Measurements from ENCODE around the gene PPP6R3.

Gene PPP6R3, protein sequence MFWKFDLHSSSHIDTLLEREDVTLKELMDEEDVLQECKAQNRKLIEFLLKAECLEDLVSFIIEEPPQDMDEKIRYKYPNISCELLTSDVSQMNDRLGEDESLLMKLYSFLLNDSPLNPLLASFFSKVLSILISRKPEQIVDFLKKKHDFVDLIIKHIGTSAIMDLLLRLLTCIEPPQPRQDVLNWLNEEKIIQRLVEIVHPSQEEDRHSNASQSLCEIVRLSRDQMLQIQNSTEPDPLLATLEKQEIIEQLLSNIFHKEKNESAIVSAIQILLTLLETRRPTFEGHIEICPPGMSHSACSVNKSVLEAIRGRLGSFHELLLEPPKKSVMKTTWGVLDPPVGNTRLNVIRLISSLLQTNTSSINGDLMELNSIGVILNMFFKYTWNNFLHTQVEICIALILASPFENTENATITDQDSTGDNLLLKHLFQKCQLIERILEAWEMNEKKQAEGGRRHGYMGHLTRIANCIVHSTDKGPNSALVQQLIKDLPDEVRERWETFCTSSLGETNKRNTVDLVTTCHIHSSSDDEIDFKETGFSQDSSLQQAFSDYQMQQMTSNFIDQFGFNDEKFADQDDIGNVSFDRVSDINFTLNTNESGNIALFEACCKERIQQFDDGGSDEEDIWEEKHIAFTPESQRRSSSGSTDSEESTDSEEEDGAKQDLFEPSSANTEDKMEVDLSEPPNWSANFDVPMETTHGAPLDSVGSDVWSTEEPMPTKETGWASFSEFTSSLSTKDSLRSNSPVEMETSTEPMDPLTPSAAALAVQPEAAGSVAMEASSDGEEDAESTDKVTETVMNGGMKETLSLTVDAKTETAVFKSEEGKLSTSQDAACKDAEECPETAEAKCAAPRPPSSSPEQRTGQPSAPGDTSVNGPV

GRCh38 chr11:68460741-68461574 lies at the start of gene PPP6R3:
PPP6R3 (plus strand) TSS chr11:68460752; CDS start chr11:68537665, 76,913 bp downstream.
- peak; percentile 35 for DNase-seq (ENCODE audit: low read depth)

- no peak for DNase-seq (ENCODE audit: low read depth)
Measured at GRCh38 chr11:68411501-68411991, 49.0 kb upstream of the PPP6R3 start.

DNA sequence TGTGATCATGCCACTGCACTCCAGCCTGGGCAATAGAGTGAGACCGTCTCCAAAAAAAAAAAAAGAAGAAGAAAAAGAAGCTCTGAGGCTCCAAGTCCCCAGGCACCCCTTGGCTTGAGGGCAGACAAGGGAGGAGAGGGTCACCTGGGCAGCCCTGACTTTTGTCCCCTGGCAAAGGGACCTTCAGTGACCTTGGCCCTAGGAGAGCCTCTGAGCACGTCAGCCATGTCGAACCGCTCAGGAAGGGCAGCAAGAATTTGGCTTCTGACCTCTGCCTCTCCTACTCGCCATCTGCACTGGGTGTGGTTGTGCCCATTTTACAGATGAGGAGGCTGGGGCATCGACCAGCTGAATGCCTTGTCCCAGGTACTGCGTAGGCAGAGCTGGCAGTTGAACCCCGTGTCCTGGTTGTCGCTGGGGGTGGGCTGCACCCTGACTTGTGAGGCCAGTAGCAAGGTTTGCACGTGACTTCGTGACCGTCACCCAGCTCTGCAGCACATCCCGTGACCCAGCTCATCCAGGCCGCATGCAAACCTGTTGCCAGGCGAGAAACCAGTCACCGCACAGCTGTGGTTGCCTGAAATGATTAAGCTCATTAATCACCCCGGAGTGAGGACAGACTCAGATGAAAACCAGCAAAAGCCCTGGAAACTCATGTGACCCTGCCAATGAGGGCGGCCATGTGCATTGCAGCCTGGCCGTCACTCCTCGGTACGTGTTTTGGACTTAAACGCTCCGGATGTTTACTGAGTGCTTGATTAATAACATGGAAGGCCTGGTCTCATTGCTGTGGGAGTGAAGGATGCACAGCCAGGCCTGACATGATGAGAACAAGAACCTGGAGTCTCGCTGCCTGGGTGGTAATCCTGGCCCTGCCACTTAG lies 47.7 kb upstream of the PPP6R3 start:
- peak; percentile 42 for DNase-seq (ENCODE audit: low read depth)

GRCh38 chr11:68413591-68413999 lies 47.0 kb upstream of the PPP6R3 start:
- no peak for DNase-seq (ENCODE audit: low read depth)

DNA sequence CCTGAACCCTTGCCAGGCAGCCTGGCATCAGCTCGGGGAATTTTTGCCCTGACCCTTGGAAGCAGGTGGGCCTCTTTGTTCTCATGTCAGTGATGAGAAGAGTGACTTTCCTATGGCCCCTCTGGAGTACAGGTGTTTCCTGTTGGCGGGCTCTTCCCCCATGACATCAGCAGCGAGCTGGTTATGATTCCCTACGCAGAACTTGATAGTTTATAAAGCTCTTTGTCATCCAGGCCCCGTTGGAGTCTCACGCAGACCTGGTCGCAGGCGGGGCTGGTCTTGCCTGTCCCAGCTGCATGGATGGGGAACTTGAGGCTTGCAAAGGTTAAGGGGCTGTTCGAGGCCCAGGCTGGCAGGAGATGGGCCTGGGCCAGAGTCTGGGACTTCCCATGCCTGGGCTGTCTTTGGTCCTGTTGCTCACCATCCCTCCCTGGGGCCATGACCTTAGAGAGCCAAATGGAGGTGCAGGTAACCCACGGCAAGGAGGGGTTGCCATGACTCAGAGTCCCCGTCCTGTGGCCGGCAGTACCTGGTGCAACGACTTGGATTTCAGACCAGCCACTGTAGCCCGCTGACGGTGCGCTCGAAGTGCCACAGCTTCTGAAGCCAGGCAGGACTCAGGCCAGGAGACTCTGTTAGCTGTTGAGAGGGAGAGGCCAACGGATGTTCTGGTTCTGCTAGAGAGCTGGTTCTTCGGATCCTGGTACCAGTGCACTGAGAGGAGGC lies 45.9 kb upstream of the PPP6R3 start:
- DNase-seq (ENCODE audit: low read depth) = no peak

DNA sequence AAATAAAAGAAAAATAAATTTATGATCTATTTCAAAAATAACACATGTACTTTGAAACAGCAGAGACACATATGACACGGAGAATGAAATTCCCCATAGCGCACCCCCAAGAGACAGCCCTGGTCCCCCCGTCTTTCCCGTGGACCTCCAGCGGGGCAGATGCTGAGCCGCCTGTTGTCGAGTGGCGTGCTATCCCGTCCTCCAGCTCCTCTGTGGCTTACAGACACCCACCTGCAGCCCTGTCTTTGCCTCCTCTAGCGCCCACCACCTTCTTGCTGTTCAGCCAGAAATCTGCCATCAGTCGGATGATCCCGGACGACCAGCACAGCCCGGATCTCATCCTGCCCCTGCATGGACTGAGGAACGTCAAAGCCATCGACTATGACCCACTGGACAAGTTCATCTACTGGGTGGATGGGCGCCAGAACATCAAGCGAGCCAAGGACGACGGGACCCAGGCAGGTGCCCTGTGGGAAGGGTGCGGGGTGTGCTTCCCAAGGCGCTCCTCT lies 44.4 kb upstream of the PPP6R3 start:
- DNase-seq (ENCODE audit: low read depth) = no peak

- no peak for DNase-seq (ENCODE audit: low read depth)
Measured at GRCh38 chr11:68418648-68419047, 41.9 kb upstream of the PPP6R3 start.

GRCh38 chr11:68420171-68420570 lies 40.4 kb upstream of the PPP6R3 start:
- DNase-seq (ENCODE audit: low read depth) = no peak

DNA sequence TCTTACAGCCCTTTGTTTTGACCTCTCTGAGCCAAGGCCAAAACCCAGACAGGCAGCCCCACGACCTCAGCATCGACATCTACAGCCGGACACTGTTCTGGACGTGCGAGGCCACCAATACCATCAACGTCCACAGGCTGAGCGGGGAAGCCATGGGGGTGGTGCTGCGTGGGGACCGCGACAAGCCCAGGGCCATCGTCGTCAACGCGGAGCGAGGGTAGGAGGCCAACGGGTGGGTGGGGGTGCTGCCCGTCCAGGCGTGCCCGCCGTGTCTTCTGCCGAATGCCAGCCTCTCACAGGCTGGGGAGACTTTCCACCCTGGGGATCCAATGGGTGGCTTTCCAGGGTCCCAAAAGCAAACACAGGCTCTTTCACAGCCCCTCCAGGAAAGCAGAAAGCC lies 37.1 kb upstream of the PPP6R3 start:
- DNase-seq (ENCODE audit: low read depth) = no peak

DNA sequence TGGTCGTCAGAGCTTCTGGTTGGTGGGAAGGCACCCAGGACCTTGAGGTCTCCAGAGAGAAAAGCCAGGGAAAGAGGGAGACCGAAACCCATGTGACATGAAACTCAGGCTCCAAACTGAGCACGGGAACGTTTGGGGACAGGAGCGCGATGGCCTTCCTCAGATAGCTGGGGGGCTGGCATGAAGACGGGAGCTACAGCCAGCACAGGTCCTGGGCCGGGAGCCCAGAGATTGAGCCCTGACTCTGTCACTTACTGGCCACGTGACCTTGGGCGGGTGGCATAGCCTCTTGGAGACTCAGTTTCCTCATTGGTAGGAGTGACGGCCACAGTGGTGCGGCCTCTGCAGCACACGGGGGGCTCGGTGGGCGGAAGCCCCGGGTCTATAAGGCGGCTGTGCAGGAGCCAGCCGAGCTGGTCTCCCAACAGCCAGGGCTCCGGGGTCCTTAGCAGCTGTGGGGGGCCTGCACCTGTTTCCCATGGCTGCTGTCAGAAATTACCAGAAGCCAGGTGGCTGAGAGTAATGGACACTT lies 36.4 kb upstream of the PPP6R3 start:
- DNase-seq (ENCODE audit: low read depth) = no peak

GRCh38 chr11:68424981-68425865 lies 35.3 kb upstream of the PPP6R3 start:
- no peak for DNase-seq (ENCODE audit: low read depth)

DNA sequence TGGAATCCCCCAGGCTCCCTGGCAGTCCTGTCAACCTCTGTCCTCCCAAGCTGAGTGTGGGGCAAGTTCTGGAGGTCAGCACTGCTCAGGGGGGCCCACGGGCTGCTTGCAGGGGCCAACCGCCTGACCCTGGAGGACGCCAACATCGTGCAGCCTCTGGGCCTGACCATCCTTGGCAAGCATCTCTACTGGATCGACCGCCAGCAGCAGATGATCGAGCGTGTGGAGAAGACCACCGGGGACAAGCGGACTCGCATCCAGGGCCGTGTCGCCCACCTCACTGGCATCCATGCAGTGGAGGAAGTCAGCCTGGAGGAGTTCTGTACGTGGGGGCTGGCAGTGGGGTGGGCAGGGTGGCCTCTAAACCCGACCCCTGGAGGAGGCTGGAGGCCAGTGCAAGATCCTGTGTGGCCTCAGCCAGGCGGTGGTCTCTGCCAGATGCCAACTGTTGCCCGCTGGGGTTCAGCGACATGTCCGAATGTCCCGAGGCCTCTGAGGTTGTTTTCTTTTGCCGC lies 34.6 kb upstream of the PPP6R3 start:
- DNase-seq (ENCODE audit: low read depth) = no peak

- DNase-seq (ENCODE audit: low read depth) = no peak
Measured at GRCh38 chr11:68429661-68430060, 30.9 kb upstream of the PPP6R3 start.

DNA sequence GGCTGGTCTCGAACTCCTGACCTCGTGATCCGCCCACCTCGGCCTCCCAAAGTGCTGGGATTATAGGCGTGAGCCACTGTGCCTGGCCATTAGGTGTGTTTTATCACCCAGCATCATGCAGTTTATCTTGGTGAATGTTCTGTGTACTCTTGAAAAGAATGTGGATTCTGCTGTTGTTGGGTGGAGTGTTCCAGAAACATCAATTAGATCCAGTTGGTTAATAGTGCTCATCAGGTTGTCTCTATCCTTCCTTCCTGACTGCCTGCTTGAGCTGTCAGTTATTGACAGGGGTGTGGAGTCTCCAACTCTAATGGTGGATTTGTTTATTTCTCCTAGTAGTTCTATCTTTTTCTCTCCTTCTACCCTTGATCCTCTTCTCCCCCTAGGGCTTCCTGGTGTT lies 30.2 kb upstream of the PPP6R3 start:
- no peak for DNase-seq (ENCODE audit: low read depth)

GRCh38 chr11:68430801-68431200 lies 29.8 kb upstream of the PPP6R3 start:
- no peak for DNase-seq (ENCODE audit: low read depth)

DNA sequence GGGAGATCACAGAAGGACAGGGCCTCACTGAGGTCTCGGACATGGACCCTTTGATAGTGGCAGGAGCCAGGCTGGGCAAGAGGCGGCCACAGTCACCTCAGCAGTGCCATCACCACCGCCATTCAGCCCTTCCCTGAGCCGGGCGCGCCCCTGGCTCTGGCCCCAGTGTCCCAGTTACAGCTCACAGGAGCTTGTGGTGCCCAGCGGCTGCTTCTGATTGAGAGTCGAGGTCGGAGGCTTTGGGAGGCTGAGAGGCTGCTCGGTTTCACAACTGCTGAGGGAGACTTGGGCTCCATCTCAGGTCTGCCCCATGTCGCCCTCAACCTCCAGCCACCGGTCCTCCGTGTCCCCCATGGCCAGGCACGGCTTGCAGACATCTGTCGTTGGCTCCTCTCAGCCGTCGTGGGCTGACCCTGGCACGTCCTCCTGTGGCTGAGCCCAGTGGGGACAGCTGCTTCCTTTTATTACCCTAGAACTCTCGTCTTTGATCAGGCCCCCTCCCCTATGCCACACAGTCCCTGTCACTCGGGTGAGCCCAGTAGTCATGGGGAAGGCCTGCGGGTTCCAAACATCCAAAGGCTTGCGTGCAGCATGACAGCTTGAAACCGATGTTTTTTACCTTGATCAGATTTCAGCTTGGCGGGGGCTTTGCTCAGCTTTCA lies 28.4 kb upstream of the PPP6R3 start:
- no peak for DNase-seq (ENCODE audit: low read depth)

DNA sequence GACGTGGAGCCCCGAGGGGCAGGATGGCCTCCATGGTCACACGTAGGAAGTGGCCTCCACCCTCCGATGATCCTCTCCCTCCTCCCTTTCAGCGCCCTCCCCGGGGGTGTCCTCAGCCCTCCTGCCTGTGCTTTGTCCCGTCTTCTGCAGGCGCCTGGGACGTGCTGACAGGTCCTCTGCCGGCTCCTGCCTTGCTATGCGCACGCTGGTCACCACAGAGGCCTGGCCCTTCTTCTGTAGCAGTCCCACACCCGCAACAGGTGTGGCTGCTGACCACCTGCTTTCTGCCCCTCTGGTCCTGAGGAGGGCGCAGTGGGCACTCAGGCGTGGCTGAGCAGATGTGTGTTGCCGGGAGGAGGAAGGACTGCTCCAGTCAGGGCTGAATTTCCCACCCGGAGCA lies 27.7 kb upstream of the PPP6R3 start:
- DNase-seq (ENCODE audit: low read depth) = no peak

- no peak for DNase-seq (ENCODE audit: low read depth)
Measured at GRCh38 chr11:68433541-68433940, 27.0 kb upstream of the PPP6R3 start.
